COLO829 (cell line): ENCODE data around the gene MRM2.

Source experiments
- DNase-seq: peaks from one replicate; pipeline ENCODE4 v3.0.0; 2012; ENCODE audit warnings: low spot score

MRM2 gene

DNA sequence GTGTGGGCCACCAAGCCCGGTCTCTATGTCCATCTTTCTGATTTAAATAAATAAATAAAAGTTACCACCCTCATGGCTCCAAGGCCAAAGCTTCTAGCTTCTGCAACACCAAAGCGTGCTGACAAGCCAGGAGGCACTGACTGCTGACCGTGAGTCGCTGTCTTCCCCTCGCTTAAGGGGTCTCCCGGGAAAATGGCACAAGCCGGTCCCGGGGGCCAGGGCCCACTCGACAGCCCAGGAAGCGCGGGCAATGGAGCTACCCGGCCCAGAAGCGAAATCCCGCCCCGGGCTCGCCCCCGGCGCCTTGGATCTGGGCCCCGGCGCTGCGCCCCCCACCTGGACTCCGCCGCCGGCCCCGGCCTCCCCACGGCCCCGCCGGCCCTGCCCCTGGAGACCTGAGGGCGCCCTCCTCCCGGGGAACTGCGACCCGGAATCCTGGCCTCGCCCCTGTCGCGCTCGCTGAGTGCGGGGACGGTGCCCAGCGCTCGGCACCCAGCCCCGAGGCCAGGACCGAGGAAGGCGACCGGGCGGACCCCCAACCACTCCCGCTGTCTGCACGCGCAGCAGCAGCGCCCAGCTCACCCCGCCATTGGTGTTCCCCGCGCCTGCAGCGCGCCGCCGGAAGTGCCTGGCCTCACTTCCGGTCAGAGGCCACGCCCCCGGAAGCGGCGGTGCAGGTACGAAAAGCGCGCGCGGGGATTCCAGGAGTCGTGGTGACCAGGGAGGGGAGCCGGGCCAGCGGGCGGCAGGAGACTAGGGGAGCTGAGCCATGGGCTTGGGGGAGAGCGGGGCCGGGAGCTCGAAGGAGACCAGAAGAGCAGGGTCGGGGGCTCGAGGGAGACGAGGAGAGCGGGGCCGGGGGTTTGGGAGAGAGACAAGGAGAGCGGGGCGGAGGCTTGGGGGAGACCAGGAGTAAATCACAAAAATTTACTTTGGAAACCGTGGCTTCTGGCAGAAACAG, at the start of gene MRM2, which contains the start of gene NUDT1:
MRM2 (minus strand) TSS at position 626 of the 961 bp plus-strand sequence; CDS start at position 590, 36 bp downstream.
NUDT1 (plus strand) TSS at position 647 of the 961 bp plus-strand sequence. CDS start 2,349 bp downstream, outside the sequence.
- DNase-seq = peak; percentile 86

DNA sequence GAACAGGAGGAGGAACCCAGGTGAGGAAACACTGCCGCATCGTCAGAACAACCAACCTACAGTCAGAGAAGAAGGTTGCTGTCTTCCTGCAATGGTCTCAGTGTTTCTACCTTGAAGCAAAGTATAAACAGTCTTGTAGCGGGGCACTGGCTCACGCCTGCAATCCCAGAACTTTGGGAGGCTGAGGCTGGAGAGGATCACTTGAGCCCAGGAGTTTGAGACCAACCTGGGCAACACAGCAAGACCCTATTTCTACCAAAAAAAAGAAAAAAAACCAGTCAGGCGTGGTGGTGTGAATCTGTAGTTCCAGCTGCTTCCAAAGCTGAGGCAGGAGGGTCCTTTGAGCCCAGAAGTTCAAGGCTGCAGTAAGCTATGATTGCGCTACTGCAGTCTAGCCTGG, 48.9 kb upstream of the MRM2 start:
- DNase-seq = no peak

DNA sequence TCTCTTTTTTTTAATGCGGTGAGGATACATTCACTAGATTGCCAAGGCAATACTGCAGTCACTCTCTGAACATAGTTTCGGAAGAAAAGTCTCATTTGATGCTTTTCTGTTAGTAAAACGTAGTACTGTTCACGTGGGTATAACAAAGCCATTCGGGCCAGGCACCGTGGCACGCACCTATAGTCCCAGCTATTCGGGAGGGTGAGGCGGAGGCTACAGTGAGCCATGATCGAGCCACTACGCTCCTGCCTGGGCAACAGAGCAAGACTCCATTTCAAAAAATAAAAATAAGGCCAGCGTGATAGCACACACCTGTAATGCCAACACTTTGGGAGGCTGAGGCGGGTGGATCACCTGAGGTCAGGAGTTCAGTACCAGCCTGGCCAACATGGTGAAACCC, 47.6 kb upstream of the MRM2 start:
- no peak for DNase-seq

DNA sequence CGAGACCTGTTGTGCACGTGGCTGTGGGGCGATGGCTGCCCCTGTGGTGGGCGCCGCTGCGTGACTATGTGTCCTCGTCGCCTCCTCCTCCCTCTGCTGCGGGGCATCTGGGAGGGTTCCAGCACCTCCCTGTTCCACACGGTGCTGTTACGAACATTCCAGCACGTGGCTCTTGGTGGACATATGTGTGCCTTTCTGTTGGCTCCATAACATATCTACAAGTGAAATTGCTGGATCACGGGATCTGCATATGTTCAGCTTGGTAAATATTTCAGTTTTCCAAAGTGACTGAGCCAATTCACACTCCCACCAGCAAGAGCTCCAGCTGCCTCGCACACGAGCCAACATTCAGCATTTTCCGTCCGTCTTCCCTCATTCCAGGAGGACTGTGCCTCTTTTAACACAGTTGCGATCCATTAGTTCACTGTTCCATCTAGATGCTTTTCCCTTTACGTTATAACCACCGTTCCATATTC, 47.1 kb upstream of the MRM2 start:
- DNase-seq = no peak

DNA sequence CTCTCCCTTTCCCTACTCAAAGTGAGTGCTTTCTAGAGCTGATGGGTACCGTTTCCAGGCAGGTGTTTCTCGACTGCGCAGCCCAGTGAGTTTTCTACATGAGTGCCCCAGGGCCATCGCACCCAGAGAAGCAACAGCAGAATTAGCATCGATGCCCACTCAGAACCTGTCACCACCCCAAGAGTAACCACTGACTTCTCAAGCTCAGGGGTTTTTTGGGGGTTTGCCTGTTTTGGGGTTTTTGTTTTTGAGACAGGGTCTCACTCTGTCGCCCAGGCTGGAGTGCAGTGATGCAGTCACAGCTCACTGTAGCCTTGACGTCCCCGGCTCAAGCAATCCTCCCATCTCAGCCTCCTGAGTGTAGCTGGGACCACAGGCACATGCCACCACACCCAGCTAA, 46.5 kb upstream of the MRM2 start:
- DNase-seq = no peak

DNA sequence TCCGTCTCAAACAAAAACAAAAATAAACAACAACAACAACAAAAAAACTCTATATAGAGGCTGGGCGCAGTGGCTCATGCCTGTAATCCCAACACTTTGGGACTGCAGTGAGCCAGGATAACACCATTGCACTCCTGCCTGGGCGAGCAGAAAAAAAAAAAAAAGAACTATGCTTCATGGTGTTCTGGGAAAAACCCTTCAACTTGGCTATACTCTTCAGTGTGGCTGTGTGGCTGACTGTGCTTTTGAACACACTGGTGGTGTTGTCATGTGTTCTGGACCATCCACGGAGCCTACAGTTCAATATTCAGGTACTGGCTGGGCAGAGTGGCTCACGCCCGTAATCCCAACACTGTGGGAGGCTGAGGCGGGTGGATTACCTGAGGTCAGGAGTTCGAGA, 45.7 kb upstream of the MRM2 start:
- DNase-seq = no peak

DNA sequence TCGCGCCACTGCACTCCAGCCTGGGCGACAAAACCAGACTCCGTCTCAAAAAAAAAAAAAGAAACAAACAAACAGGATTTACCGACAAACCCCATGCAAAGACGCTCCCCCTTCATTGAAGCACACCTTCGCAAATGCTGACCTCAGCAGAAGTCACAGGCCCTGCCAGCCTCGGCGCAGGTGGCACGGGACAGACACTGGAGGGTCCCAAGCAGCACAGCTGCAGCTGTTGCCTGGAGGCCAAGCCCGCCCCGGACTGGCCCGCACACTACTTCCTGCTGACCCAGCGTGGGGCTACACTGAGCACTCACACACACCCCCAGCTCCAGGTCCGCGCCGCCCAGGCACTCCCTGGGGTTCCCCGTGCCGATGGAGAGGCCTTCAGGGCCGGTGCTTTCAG, 41.1 kb upstream of the MRM2 start:
- no peak for DNase-seq

DNA sequence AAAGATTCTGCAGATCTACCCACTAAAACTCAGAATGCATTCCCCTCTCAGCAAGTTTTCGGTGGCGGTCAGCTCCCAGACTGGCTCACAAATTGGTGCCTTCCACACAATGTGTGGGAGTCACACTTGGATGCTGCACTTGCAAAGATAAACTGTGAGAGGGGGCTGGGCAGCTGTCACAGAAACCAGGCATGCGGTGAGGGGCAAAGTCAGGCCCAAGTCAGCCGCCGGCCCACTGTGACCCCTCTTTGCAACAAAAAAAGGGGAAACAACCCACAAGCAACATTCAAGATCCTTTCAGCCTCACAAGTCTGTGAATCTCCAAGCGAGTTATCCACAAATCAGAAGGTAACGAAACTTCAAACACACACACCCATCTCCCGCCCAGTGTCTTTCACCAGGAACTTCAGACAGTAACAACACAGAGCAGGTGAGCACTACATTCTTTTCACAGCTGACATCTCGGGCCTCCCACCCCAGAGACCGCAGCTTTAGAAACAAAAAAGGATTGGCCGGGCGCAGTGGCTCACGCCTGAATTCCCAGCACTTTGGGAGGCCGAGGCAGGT, 40.3 kb upstream of the MRM2 start:
- DNase-seq = no peak

DNA sequence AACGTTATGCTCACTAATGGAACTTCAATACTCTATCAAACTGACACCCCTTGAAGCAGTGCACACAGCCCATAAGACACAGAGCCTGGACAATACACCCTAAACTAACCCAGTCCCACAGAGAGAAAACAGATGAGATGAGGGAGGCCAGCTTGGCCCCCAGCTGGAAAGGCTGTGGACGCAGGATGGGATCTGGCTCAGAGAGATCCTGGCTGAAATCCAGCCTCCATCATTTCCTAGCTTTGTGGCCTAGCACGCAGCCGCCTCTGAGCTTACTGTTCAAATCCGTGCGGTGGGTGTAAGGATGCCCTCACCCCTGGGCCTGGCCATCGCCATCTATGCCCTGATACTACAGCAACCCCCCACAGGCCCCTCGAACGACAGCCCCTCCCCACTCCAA, 39.5 kb upstream of the MRM2 start:
- DNase-seq = no peak

DNA sequence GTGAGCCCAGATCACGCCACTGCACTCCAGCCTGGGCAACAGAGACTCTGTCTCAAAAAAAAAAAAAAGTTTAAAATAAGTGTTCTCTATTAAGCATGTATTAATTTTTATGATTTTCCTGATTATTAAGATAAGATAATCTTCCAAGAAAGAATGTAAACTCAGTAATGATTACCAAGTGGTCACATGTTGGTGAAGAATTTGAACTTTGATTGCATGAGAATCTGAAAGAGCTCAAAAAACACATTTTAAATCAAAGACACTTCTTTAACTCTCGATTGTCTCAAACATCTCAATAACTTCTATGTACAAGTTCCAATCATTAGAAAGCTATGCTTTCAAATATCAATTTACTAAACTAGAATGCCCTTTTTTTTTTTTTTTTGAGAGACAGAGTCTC, 38.4 kb upstream of the MRM2 start:
- DNase-seq = no peak

DNA sequence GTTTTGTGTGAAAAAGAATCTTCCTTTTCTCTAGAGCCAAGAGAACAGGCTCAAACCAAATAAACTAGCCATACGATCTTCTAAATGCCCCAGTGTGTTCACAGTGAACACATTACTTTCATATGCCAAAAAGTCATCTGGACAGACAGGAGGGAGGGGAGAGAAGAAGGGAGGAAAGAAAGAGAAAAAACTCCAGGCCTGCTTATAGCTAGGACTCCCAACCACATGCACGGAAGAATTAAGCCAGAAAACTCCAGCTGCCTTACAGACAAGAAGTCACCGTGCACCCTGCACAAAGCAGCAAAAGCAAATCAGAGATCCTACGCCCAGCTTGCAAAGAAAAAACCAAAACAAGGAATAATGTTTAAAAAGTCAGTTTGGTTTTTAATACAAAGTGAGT, 37.9 kb upstream of the MRM2 start:
- DNase-seq = no peak

DNA sequence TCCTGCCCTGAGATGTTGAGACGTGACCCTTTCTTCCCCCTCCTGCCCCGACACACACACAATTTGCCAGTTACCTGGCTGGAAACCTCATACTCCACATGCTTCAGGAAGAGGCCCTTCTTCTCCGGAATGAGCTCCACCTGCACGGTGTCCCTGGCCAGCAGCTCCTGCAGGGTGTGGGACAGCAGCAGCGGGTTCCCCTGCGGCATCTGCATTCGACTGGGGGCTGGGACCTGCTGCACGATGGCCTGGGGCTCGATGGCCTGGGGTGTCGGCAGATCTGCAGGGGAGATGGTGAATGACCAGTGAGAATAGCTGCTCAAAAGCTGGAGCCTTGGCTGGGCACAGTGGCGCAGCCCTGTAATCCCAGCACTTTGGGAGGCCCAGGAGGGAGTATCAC, 36.0 kb upstream of the MRM2 start:
- DNase-seq = no peak

DNA sequence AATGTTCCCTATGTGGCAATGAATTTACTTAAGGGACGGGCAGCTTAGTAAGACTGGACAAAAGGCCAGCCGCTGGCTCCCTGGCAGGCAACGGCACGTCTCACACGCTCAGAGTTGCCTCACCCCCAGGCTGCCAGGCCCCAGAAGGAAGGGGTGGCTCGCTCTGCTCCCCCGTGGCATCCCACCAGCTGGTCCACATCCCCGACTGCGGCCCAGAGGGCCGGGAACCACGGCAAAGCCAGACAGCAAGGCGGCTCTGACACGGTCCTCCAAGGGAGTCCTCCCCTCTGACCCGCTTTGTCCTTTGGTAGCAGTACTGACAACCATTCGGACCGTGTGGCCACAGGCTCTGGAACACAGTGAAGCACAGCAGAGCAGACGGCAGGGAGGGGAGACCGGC, 34.1 kb upstream of the MRM2 start:
- DNase-seq = no peak

DNA sequence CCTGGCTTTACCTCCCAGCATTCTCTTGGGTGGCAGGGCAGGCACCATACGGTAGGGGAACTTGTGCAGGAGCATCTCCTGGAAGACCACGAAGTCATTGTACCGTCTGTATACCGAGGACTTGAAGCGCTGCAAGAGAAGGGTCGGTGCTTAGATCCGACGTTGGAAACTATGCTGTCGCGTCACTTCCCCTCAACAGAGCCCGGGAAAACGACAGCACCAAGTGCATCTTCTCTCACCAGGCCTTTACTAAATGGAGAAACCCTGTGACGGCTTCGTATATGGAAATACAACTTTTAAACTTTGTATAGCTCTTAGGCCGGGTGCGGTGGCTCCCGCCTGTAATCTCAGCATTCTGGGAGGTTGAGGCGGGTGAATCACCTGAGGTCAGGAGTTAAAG, 33.1 kb upstream of the MRM2 start:
- DNase-seq = no peak

DNA sequence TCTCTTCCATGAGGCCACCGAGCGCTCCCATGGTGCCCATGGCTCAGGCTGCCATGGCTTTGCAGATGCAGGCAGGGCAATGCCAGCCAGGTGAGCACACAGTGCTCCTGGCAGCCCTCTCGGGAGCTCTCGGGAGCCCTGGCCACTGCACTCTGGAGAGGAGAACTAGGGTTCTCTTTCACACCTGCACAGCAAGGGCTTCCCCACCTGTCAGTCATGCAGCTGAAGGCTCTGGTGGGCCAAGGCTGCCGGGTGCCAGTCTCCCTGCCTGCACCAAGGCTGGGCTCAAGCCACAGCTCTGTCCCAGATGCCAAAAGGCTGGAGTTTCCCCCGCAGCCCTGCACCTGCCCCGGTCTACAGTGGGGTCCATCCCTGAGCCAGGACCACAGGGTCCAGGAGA, 32.7 kb upstream of the MRM2 start:
- no peak for DNase-seq

DNA sequence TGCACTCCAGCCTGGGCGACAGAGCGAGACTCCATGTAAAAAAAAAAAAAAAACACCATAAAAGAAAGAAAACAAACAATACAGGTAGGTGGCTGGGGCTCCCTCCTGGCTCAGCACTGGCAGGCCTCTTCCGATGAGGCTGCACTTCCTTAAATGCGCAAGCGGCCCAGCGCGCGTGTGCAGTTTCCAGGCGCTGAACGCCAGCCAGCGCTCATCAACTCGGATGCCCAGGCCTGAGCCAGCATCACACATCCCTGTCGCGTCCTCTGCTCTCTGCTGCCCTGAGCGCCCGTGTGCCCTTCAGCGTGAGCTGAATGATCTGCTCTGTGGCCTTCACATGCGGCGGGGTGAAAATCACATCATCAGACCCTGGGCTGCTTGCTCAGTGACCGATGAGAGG, 31.9 kb upstream of the MRM2 start:
- DNase-seq = no peak

DNA sequence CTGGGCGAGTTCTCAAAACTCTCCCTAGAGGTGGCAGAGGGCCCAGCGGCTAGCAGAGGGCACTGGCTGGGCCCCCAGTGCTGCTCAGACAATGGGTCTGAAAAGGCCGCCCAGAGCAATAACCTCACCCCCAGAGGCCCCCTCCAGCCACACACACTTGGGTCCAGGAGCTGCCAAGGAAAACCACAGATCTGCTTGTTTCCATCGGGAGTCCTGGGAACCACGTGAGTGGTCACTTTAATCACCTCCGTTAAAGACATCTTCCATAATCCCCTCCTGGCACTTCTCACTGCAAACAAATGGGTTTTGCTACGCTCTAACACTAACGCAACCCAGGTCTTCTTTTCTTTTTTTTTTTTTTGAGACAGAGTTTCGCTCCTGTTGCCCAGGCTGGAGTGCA, 30.0 kb upstream of the MRM2 start:
- no peak for DNase-seq

DNA sequence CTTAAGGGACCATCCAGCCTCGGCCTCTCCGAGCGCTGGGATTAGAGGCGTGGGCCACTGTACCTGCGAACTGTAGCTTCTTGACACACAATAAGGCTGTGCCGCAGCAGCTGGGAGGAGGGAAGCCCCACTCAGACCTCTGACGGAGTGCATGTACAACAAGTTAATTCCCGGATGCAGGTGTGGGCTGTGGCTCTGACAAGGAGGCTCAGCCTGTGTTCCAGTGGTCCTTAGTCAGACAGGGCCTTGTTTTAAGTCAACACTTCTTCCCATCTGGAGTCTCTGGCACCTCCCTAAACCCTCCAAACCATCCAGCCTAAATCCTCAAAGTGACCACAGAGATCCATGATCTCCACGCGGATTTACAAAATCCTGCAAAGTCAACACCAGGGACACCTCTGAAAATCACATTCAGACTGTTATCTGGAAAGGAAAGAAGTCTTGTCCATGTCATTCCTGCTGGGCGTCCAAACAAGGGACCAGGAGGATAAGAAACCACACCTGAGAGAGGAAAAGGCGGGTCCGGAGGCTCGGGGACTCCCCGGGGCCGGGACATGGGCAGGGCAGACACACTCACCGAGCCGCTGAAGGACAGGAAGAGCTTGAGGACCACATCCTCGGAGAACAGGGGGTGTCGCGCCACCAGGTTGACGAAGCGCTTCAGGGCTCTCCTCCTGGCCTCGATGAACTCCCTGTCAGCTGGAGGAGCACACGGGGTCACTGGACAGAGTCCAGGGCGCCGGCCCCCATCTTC, 29.4 kb upstream of the MRM2 start:
- DNase-seq = no peak

DNA sequence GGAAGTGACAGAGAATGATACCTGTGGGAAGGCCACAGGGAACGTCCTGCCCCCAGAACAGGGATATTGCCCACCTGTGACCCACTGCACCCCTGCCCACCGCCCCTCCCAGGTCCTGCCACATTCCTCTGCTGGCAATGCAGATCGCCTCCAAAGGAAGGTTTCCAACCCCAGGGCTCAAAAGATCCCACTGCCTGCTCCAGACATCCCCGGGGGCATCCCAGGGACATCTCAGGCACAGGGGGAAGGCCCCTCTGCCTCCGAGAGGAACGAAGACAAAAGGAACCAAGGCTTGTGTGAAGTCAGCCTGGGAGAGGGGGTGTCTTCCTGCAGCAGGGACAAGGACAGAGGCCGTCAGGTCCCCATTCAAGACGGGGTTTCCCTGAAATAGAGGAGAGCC, 28.5 kb upstream of the MRM2 start:
- DNase-seq = no peak

DNA sequence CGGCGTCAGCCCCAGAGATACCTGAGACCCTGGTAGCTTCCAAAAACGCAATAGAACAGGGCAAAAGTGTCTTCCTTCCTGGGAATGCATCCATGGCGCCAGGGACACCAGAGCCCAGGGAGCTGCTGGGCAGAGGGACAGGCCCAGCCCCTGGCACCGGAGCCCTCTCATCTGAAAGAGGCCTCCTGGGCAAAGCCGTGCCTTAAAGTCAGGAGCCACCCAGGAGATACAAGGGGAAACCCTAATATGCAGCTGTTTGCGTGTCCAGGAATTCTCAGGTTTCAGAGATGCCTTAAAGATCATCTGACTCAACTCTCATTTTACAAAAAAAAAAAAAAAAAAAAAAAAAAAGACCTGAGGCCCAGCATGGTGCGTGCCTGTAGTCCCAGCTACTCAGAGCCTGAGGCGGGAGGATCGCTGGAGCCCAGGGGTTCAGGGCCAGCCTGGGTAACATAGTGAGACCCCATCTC, 28.0 kb upstream of the MRM2 start:
- no peak for DNase-seq

DNA sequence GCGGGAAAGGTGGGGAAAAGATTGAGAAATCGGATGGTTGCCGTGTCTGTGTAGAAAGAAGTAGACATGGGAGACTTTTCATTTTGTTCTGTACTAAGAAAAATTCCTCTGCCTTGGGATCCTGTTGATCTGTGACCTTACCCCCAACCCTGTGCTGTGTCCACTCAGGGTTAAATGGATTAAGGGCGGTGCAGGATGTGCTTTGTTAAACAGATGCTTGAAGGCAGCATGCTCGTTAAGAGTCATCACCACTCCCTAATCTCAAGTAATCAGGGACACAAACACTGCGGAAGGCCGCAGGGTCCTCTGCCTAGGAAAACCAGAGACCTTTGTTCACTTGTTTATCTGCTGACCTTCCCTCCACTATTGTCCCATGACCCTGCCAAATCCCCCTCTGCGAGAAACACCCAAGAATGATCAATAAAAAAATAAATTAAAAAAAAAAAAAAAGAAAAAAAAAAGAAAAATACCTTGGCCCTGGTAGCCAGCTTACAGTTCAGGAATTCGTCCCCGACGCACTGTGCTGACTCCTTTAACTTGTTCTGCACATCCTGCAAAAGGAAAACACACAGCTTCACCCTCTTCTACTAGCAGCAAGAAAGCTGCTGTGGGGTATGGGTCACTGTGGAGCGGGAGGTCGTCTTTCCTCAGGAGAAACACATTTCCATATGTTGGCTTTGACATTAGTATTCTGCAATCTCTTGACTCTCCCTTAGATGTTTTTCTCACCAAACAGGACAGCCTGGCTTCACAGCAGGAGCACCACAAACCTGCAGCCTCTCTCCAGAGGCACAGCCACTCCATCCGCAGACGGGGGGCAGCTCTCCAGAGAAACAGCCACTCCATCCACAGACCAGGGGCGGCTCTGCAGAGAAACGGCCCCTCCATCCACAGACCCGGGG, 27.3 kb upstream of the MRM2 start:
- peak; percentile 37 for DNase-seq

DNA sequence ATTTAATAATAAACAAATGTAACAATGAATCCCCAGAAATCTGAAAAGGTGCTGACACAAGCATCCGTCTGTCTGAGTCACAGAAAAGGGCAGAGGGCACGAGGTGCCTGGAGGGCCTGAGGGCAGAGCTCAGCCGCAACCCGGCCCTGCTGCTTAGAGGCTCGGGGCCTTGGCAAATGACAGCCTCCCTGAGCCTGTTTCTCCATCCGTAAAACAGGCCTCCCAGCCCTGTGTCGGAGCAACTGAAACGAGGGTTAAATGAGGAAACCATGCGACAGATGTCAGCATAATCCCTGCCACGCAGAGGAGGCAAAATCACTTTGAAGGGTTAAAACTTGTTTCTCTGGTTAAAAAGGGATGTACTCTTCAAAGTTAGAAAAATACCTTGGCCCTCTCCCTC, 24.9 kb upstream of the MRM2 start:
- DNase-seq = peak; percentile 90
